ENCODE data around the gene SERINC3. TPM values are rescaled to one million over a fixed set of nuclear protein-coding genes. Genes with fewer than 3 reads are reported as not detected.

SERINC3 gene
- total and polyA plus RNA-seq, 2 of the 8 experiments (the other 6 are each of a cell fraction or from before 2014, with no cell fraction given), result 47.2 to 66.0 TPM

DNA sequence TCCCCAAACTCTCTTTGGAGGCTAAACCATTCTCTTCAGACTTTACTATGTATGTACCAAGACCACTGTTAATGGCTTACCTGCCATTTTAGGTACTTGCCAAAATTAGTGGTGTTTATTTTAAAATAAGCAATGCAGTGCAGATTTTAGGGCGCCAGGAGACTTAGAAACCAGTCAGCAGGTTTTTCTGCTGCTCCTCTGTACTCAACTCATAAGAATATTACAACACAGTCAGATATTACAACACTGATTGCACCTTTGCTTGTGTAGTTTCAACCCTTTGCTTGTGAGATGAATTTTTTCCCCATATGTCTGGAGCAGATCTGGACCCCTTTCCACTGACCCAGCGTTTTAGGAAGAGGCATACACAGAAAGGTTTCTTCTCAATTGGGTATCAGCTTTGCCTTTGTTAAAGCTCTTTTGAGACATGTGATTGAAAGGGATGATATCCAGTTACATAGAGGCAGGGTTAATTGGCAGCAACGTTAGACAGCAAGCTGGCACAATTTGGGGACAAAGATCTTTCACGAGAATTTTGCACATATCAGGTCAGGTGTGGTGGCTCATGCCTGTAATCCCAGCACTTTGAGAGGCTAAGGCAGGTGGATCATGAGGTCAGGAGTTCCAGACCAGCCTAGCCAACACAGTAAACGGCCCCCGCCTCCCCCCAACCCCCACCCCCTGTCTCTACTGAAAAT lies 40.0 kb downstream of the SERINC3 start (continued):
- TF ChIP-seq RNF2 (IDR thresholded peaks at IDR 0.05; ENCODE audit: borderline replicate concordance, low read depth, low read length, missing control alignments, poor library complexity, severe bottlenecking) (no peak), SP2 (IDR thresholded peaks at IDR 0.05; ENCODE audit: low read length) (no peak), TAF7 (optimal IDR thresholded peaks at IDR 0.05; ENCODE audit: borderline replicate concordance, low read depth, low read length) (no peak), YY1 (IDR thresholded peaks at IDR 0.05; ENCODE audit: low read depth, low read length) (no peak)
